ENCODE data around the gene HOXA3. TPM values are rescaled to one million over a fixed set of nuclear protein-coding genes. Genes with fewer than 3 reads are reported as not detected.

HOXA3 gene
- total RNA-seq, 1 donor = 3.5 TPM

DNA sequence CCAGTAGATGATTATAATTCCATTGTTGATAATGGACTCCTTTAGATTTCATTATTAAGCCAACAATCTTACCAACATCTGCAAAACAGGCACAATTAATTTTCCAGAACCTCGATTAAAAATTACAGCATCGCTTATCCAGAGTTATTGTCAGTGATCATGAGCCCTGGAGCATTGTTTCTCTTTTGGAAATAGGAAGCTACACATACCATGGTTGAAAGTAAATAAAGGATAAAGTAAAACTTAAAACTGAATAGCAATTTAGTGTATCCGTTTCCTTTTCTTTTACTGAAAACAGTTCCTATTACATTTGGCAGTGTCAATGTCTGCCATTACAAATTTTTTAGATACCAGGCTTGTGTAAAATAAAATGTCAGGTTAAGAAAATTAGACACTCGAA, 40.0 kb downstream of the HOXA3 start:
- H3K4me3 ChIP-seq (ENCODE audit: low read depth, low read length) = peak overlapping the region; percentile 78
- TF ChIP-seq, protein P1, sequence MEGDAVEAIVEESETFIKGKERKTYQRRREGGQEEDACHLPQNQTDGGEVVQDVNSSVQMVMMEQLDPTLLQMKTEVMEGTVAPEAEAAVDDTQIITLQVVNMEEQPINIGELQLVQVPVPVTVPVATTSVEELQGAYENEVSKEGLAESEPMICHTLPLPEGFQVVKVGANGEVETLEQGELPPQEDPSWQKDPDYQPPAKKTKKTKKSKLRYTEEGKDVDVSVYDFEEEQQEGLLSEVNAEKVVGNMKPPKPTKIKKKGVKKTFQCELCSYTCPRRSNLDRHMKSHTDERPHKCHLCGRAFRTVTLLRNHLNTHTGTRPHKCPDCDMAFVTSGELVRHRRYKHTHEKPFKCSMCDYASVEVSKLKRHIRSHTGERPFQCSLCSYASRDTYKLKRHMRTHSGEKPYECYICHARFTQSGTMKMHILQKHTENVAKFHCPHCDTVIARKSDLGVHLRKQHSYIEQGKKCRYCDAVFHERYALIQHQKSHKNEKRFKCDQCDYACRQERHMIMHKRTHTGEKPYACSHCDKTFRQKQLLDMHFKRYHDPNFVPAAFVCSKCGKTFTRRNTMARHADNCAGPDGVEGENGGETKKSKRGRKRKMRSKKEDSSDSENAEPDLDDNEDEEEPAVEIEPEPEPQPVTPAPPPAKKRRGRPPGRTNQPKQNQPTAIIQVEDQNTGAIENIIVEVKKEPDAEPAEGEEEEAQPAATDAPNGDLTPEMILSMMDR (IDR thresholded peaks at IDR 0.05; ENCODE audit: insufficient read depth, low read length) = no peak
- DNase-seq (ENCODE audit: low read depth) = peak; percentile 31

DNA sequence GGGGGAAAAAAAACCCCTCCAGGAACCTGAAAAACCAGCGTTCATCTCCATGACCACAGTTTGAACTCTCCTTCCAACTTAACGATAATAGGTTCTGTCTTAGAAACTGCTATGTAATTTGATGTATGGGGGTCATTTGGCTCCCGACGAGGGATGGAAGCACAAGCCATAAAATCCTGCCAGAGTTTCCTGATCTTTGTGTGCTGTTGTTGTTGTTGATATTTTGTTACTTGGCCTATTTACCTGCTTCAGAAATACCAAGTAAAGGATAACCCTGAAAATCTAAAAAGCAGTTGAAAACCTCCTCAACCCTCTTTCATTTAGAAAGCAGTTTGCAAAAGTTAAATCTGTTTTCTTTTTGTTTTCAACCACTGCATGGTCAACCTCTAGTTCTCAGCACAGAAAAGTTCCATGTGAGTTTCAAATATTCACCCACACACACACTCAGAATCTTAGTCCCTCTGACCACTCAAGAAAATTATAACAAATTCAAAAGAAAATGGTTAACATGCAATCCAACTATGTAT, 40.6 kb downstream of the HOXA3 start:
- no peak for DNase-seq (ENCODE audit: low read depth)
- peak overlapping the region; percentile 78 for H3K4me3 ChIP-seq (ENCODE audit: low read depth, low read length)
- TF ChIP-seq, protein P1 (IDR thresholded peaks at IDR 0.05; ENCODE audit: insufficient read depth, low read length) = no peak

DNA sequence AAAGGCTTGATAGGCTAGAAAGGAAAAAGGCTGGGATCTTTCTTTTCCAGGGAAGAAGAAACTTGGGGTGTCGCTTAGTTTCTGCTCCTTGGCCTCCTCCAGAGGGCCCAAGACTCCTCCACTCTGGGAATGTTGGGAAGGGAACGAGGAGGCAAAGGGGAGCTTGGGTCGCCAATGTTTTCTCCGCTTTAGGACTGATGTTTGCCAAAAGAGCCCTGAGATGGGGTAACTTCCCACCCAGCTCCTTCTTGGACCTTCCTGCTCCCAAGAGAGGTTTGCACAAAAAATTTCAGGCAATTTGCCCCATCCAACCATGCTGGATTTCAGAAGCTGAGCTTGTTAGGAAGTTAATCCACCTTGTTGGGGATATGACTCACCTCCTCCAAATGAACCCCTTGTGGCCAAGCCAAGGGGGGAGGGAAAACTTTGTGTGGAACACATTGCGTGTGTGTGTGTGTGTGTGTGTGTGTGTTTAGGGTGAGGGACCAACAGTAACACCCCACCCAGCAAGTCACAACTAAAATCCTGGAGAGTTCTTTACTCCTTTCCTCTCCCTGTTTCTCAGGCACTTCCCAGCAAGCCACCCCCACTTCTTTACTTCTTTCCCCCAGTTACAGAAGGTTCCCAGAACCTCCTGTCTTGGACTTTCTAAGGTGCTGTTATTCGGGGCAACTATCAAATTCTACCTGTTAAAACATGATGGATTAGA, 41.2 kb downstream of the HOXA3 start:
- TF ChIP-seq, protein P1 (IDR thresholded peaks at IDR 0.05; ENCODE audit: insufficient read depth, low read length) = no peak
- peak overlapping the region; percentile 78 for H3K4me3 ChIP-seq (ENCODE audit: low read depth, low read length)
- peak; percentile 95 for DNase-seq (ENCODE audit: low read depth)

DNA sequence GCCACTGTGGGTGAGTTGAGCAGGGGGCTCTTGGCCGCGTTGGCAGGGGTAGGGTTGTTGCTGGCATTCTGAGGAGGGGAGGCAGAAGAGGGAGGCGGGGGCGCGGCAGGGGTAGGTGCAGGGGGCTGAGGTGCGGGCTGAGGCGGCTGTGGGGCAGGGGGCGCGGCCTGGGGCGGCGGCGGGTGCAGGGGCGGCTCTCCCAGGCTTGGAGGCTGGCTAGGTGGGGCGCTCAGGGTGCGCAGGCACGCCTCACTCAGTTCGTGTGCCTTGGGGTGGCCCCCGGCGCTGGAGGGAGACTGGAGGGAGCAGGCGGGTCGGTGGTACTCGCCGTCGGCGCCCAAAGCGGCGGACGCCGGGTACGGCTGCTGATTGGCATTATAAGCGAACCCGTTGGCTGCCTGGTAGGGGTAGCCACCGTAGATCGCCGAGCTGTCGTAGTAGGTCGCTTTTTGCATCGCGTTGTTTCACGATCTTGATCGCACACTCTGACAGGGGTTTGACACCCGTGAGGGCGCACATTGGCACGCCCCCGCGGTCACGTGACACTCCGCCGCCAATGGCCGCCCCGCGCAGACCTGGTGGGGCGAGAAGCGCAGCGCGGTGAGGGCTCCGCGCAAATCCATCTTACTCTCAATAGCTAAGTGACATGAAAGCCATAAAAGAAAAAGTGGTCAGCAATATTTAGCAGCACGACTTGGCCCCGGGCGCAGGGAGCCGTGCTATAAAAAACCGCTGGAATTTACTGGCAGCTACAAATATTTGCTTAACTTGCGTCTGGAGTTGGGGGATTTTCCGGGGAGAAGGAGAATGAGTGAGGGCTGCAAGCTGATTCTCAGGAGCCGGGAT, 42.0 kb downstream of the HOXA3 start:
- TF ChIP-seq, protein P1 (IDR thresholded peaks at IDR 0.05; ENCODE audit: insufficient read depth, low read length) = no peak
- H3K4me3 ChIP-seq (ENCODE audit: low read depth, low read length) = peak overlapping the region; percentile 78
- DNase-seq (ENCODE audit: low read depth) = peak; percentile 90

DNA sequence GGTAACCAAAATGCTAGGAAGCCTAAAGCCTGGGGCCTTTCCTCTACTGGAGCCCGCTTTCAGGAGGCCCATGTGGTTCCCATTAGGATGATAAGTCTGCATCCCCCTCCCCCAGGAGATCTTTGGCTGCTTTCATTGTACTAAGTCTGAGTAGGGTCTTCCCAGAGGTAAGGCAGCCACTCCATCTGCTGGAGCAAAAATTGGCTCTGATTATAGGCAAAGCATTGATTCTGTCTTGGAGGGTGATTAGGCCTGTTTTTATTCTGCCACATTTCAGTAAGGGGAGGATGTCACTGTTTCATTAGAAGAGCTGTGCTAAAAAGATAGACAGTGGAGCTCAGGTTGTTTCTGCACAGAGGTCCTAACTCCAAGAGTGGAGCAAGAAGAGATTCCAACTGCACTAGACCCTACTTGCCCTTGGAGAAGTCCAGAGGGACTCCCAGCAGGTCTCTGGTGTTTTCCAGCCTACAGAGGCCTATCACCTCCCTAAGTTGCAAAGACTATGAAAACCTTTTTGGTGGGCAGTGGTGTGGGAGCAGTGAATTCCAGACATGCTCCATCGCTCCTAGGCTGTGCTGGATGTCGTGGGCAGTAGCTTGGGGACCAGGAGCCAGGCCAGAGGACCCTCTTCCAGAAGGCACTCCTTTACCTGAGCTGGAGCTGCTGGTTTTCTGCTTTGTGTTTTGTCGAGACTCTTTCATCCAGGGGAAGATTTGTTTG, 42.8 kb downstream of the HOXA3 start:
- peak; percentile 12 for DNase-seq (ENCODE audit: low read depth)
- H3K4me3 ChIP-seq (ENCODE audit: low read depth, low read length) = peak overlapping the region; percentile 31
- TF ChIP-seq, protein P1 (IDR thresholded peaks at IDR 0.05; ENCODE audit: insufficient read depth, low read length) = no peak

DNA sequence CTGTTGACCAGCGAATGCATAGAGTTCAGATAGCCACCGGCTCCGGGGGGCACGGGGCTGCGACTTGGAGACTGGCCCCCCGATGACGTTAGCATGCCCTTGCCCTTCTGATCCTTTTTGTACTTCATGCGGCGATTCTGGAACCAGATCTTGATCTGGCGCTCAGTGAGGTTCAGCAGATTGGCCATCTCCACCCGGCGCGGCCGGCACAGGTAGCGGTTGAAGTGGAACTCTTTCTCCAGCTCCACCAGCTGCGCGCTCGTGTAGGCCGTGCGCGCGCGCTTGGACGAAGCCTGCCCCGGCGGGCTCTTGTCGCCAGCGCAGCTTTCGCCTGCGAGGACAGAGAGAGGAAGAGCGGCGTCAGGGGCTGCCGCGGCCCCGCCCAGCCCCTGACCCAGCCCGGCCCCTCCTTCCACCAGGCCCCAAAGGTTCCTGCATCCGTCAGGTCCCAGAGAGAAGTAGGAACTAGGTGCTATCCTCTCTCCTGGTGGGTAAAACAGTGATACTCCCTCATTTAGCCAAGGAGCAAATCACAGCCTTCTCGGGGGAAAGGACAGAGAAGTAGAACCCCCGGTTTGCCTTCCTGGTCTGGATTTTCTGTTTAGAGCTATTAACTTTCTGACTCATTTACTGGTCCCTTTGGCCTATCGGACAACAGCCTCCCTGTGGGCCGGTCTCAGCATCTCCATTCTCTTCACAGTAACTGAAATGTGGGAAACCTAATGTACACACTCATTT, 43.8 kb downstream of the HOXA3 start:
- peak; percentile 69 for DNase-seq (ENCODE audit: low read depth)
- H3K4me3 ChIP-seq (ENCODE audit: low read depth, low read length) = peak overlapping the region; percentile 55
- TF ChIP-seq, protein P1 (IDR thresholded peaks at IDR 0.05; ENCODE audit: insufficient read depth, low read length) = no peak

Measured in fibroblast of the aortic adventitia (primary cell).